GM12878 (cell line): ENCODE measurements around the gene PFKFB1. TPM values are rescaled to one million over a fixed set of nuclear protein-coding genes. Genes with fewer than 3 reads are reported as not detected.

ENCODE experiments used
- ATAC-seq: fragments of 200-7000 bp; cut with Tn5 transposase; 3 replicates; pipeline ENCODE4 v1.9.1; 2020; ENCODE audit warnings: mild to moderate bottlenecking, moderate library complexity
- BruUV-seq: library from RNA; stranded (reverse); fragments of 400-500 nt; replicated peaks from 2 replicates; lab custom pipeline; 2021; lab: Mats Ljungman, UMichigan
- CTCF ChIA-PET: fragments of 300-600 bp; sonication (Branson Sonifier 250); formaldehyde crosslinking; extraction: SDS; loops from one replicate; lab custom pipeline; 2021; ENCODE audit warnings: inconsistent platforms; lab: Yijun Ruan, JAX
- POLR2A ChIA-PET: fragments of 350-600 bp; formaldehyde crosslinking; extraction: SDS; loops from one replicate; lab custom pipeline; 2021; ENCODE audit warnings: inconsistent platforms; lab: Charles Lee
- RAD21 ChIA-PET: fragments of 300-600 bp; sonication (Branson Sonifier 250); formaldehyde crosslinking; loops from one replicate; lab custom pipeline; 2023; ENCODE audit warnings: antibody characterized with exemption; ENCODE audit not compliant: unreplicated experiment; lab: Charles Lee
- SMC1A ChIA-PET: fragments of 300-600 bp; sonication (Branson Sonifier 250); formaldehyde crosslinking; loops from one replicate; lab custom pipeline; 2023; ENCODE audit not compliant: unreplicated experiment, uncharacterized antibody; lab: Charles Lee
- DNase-seq: peaks from one replicate; pipeline ENCODE4 v3.0.0-alpha.2; 2011; ENCODE audit warnings: low read depth, low spot score
- FAIRE-seq: peaks from 3 replicates; lab custom pipeline; 2011; peaks lifted over from hg19 to GRCh38; lab: Jason Lieb, UNC
- H2AFZ ChIP-seq: 2 replicates; pipeline ENCODE4 v1.6.0; 2011; ENCODE audit warnings: low read depth, low read length, control low read depth; ENCODE audit not compliant: control insufficient read depth
- H3K27ac ChIP-seq: 2 replicates; pipeline ENCODE4 v1.5.1; 2011; ENCODE audit warnings: control low read depth; ENCODE audit not compliant: control insufficient read depth, insufficient read depth
- H3K27me3 ChIP-seq, 2 experiments: replicated peaks in 1 of 2; 2 replicates each; pipeline versions ENCODE4 v1.6.0 to v1.6.1; 2011; ENCODE audit warnings: low read length in 1 of 2; ENCODE audit not compliant: control insufficient read depth in 2 of 2, insufficient read depth in 2 of 2
- H3K36me3 ChIP-seq, 2 experiments: 2 replicates each; pipeline ENCODE4 v1.5.1; 2011; ENCODE audit warnings: low read length in 1 of 2; ENCODE audit not compliant: control insufficient read depth in 2 of 2, insufficient read depth in 2 of 2
- H3K4me1 ChIP-seq: 2 replicates; pipeline ENCODE4 v1.6.1; 2011; ENCODE audit warnings: mild to moderate bottlenecking, low read length, moderate library complexity, mixed read lengths; ENCODE audit not compliant: control insufficient read depth, insufficient read depth
- H3K4me2 ChIP-seq: 2 replicates; pipeline ENCODE4 v1.6.0; 2011; ENCODE audit warnings: control low read depth; ENCODE audit not compliant: control insufficient read depth, insufficient read depth
- H3K4me3 ChIP-seq: fragments of 200-600 bp; sonication (generic); 2 replicates; pipeline ENCODE4 v1.5.1; 2016
- H3K79me2 ChIP-seq: 2 replicates; pipeline ENCODE4 v1.6.0; 2011; ENCODE audit warnings: low read length; ENCODE audit not compliant: control insufficient read depth, insufficient read depth
- H3K9ac ChIP-seq: 2 replicates; pipeline ENCODE4 v1.8.0; 2011; ENCODE audit warnings: low read length, control low read depth, mixed read lengths; ENCODE audit not compliant: control insufficient read depth, insufficient read depth
- H3K9me3 ChIP-seq: replicated peaks from 3 replicates; pipeline ENCODE4 v1.5.1; 2011; ENCODE audit warnings: mild to moderate bottlenecking, low read length; ENCODE audit not compliant: control insufficient read depth, insufficient read depth
- H4K20me1 ChIP-seq: 2 replicates; pipeline ENCODE4 v1.6.0; 2011; ENCODE audit not compliant: control insufficient read depth, insufficient read depth
- ATF7 ChIP-seq: fragments of 450-650 bp; IDR thresholded peaks from 2 replicates; pipeline ENCODE4 v1.6.1; 2016; ENCODE audit warnings: low read depth, mild to moderate bottlenecking
- BCLAF1 ChIP-seq: fragments of 450-650 bp; IDR thresholded peaks from 2 replicates; pipeline ENCODE4 v1.6.1; 2017; ENCODE audit warnings: antibody characterized with exemption, mild to moderate bottlenecking, moderate library complexity
- CBX3 ChIP-seq: fragments of 200-600 bp; sonication (generic); IDR thresholded peaks from 2 replicates; pipeline ENCODE4 v1.6.1; 2016; ENCODE audit warnings: low read depth, borderline replicate concordance
- CBX5 ChIP-seq: sonication (generic); IDR thresholded peaks from 2 replicates; pipeline ENCODE4 v1.6.1; 2016; ENCODE audit warnings: low read depth, moderate library complexity, mild to moderate bottlenecking, inconsistent platforms
- E4F1 ChIP-seq: fragments of 450-650 bp; IDR thresholded peaks from 2 replicates; pipeline ENCODE4 v1.6.1; 2018; ENCODE audit warnings: borderline replicate concordance, mild to moderate bottlenecking; ENCODE audit not compliant: partially characterized antibody
- IRF3 ChIP-seq: fragments of 450-650 bp; IDR thresholded peaks from 2 replicates; pipeline ENCODE4 v1.6.1; 2014; ENCODE audit warnings: mild to moderate bottlenecking
- POLR2A ChIP-seq: IDR thresholded peaks from 2 replicates; pipeline ENCODE4 v1.6.1; 2011; ENCODE audit warnings: low read depth, mild to moderate bottlenecking, low read length
- RAD21 ChIP-seq: IDR thresholded peaks from 2 replicates; pipeline ENCODE4 v1.6.1; 2011; ENCODE audit warnings: mild to moderate bottlenecking, low read depth, low read length, moderate library complexity; ENCODE audit not compliant: insufficient read depth
- RFX5 ChIP-seq: IDR thresholded peaks from 2 replicates; pipeline ENCODE4 v1.6.1; 2011; ENCODE audit warnings: low read depth, low read length, improper control_type of control experiment
- TBL1XR1 ChIP-seq: IDR thresholded peaks from 2 replicates; pipeline ENCODE4 v1.6.1; 2012; ENCODE audit warnings: low read depth, low read length, improper control_type of control experiment
- ZNF592 ChIP-seq: fragments of 450-650 bp; IDR thresholded peaks from 2 replicates; pipeline ENCODE4 v1.6.1; 2017; ENCODE audit warnings: mild to moderate bottlenecking, moderate library complexity
- WGBS: methylation state at CpG from one replicate; pipeline ENCODE4 v1.1.6; 2016; ENCODE audit warnings: low lambda C conversion rate; ENCODE audit not compliant: insufficient replicate concordance, insufficient coverage; ENCODE audit errors: missing lambda C conversion rate; 5-methylcytosine and 5-hydroxymethylcytosine counted together
- in situ Hi-C: fragments of 300-500 bp; cut with MboI; formaldehyde crosslinking; loops from 9 replicates; pipeline ENCODE4 v1.14.3; 2018; ENCODE audit warnings: mixed read lengths
- intact Hi-C: fragments of 100-400 bp; cut with micrococcal nuclease; formaldehyde crosslinking; loops from one replicate; pipeline ENCODE4 v1.14.2; 2022; ENCODE audit not compliant: unreplicated experiment
- polyA plus RNA-seq, 11 experiments: library from polyadenylated mRNA; depleted of rRNA in 4 of 11; unstranded in 6 of 11; stranded (reverse) in 5 of 11; fragments of >200 nt; fragmentation: Nextera tagmentation in 4 of 11; fragmentation: Illumina TruSeq in 1 of 11; extraction: Ambion mirVana in 4 of 11; extraction: Trizol in 1 of 11; gene quantifications; 1 replicate in 1 of 11; 2 replicates in 10 of 11; pipeline versions ENCODE4 v1.2.1 to v1.2.3, GENCODE V29; 2011 to 2016; ENCODE audit warnings: inconsistent platforms in 2 of 11, missing spikeins in 2 of 11, low read depth in 1 of 11
- total RNA-seq, 4 experiments: library from RNA; depleted of rRNA in 3 of 4; stranded (reverse); fragments of >200 nt in 3 of 4; fragmentation: Illumina TruSeq in 1 of 4; extraction: Trizol in 1 of 4; gene quantifications; 2 replicates each; pipeline versions ENCODE4 v1.2.1 to v1.2.3, GENCODE V29; 2013 to 2021

The PFKFB1 gene
- total and polyA plus RNA-seq, 10 of the 15 experiments (the other 5 are each of a cell fraction or from before 2014, with no cell fraction given): 0.13 to 0.59 (median 0.37) TPM

GRCh38 chrX:54935306-54935705, 58.7 kb downstream of the PFKFB1 start:
- Histone ChIP-seq H3K9ac (no peak overlapping the region), H3K36me3 (no peaks in the 10 kb centered on the region), H3K27me3 (no peaks in the 10 kb centered on the region), H3K4me3 (no peak overlapping the region), H3K9me3 (no peaks in the 10 kb centered on the region), H3K4me2 (no peak overlapping the region), H3K27ac (no peak overlapping the region), H2AFZ (no peak overlapping the region), H3K79me2 (no peaks in the 10 kb centered on the region), H3K4me1 (no peaks in the 10 kb centered on the region), H4K20me1 (no peaks in the 10 kb centered on the region)
- intact Hi-C loops (no loop called here), in situ Hi-C loops (no loop called here)
- no peak for FAIRE-seq
- BruUV-seq: no TSS peak
- ChIA-PET POLR2A (no interaction called here), CTCF (no interaction called here), SMC1A (no interaction called here), RAD21 (no interaction called here)
- no peak for DNase-seq
- TF ChIP-seq BCLAF1: no peak
- TF ChIP-seq TBL1XR1: no peak
- no peak for TF ChIP-seq IRF3
- TF ChIP-seq CBX5: no peak
- no peak for TF ChIP-seq RFX5
- TF ChIP-seq RAD21: no peak
- no peak for TF ChIP-seq E4F1
- TF ChIP-seq POLR2A: no peak
- no peak for TF ChIP-seq ATF7
- no peak for TF ChIP-seq CBX3
- no peak for TF ChIP-seq ZNF592
- 21% methylated on average over 4 of the region's 4 CpGs for WGBS
- ATAC-seq: no peak
